ENCODE measurements around the gene ACSS1.

- TF ChIP-seq CTCF (conservative IDR thresholded peaks at IDR 0.05; ENCODE audit: low read length) (no peak), EZH2phosphoT487 (IDR thresholded peaks at IDR 0.05; ENCODE audit: borderline replicate concordance) (no peak)
Observed at GRCh38 chr20:25018425-25018824, 39.5 kb downstream of the ACSS1 start.

All from Loucy (cell line).